ENCODE data around the gene STK36.

DNA sequence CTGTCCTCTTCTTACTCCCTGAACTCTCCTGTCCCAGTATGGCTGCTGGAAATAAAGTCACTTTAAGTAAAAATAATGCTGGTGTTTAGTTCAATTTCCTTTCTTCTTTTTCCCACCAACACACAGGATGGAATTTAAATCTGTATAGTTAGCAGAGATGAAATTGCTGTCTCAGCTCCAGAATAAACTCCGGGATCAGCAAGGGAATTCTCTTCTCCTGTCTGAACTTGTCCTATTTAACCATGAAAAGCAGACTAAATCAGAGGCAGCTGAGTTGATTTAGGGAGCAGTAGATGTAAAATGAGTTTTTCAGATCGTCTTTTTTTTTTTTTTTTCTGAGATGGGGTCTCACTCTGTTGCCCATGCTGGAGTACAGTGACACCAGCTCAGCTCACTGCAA lies 64.6 kb downstream of the STK36 start:
- TF ChIP-seq CTCF (IDR thresholded peaks at IDR 0.05; ENCODE audit: poor library complexity) = no peak
- TF ChIP-seq EZH2 (IDR thresholded peaks at IDR 0.05; ENCODE audit: borderline replicate concordance) = no peak
- no peak for TF ChIP-seq EZH2phosphoT487 (IDR thresholded peaks at IDR 0.05; ENCODE audit: low read depth, severe bottlenecking, unreplicated experiment)
